Fibroblast of skin of abdomen (primary cell): ENCODE data around the gene SPATA17.

Experiments
- DNase-seq: peaks from one replicate; pipeline ENCODE4 v3.0.0-alpha.2; 2013

SPATA17 gene

DNA sequence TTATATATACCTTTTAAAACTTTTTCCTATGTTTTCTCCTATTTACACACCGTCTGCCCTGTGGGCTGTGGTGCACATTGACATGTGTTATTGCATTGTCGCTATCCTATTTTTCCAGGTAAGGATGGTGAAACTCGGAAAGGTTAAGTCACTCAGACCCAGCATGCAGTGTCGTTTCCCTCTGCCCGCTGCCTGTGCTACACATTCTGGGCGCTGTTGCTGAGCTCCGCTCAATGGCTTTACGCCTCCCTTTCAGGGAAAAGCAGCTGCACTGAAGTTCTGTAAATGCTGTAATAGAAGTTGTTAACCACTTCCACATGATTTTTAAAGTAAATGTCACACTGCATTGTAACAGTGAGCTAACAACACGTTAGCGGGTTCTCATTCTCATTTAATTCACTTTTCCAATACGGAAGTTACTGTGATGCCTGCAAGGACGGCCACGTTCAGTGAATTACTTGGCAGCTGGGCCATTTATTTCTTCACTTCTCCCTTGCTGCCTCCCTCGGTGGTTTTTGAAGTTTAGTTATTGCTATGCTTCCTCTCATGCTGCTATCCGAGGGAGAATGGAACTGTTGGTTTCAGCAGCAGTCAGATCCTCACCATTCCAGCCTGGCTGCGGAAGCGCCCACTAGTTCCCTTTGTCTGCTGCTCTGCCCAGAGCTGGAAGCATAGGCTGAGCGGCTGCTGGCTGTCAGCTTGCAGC lies 288.7 kb downstream of the SPATA17 start:
- peak; percentile 9 for DNase-seq
